Muscle of back (tissue), 11 donors: ENCODE measurements around the gene CCDC91. TPM values are rescaled to one million over a fixed set of nuclear protein-coding genes. Genes with fewer than 3 reads are reported as not detected.
"Not testable (repeated sequence)": the region's sequence is repeated elsewhere in the genome, so short reads cannot be mapped to it uniquely, and the experiment has no call there.

ENCODE experiments used
- DNase-seq, 3 donors: peaks; one replicate each; pipeline versions ENCODE4 v3.0.0 to v3.0.0-alpha.2; 2013
- polyA plus RNA-seq, 10 donors: library from polyadenylated mRNA; unstranded; fragments of 120-200 nt; gene quantifications; one replicate each; pipeline ENCODE4 v1.2.1, GENCODE V29; 2013; ENCODE audit not compliant: insufficient read length in 10 of 10

Gene CCDC91
- polyA plus RNA-seq, 10 donors, result 19.7 to 25.1 (median 23.7) TPM

DNA sequence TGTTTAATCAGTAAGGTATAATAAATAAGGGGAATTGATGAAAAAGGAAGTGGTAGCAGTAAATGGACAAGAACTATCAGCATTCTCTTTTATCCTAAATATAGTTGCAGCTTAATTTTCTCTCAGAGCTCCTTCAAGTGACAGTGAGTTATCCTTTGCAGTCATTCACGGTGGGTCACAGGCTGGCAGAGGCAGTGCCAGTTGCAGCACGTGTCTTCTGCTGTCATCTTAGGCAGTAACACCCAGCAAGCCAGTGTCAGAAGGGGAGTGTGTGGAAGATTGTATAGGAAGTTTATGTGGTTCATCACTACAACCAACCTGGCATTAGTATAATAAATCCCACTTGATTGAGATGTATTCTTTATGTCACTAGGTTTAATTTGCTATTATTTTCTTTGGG, 170.0 kb downstream of the CCDC91 start:
- no peak for DNase-seq

DNA sequence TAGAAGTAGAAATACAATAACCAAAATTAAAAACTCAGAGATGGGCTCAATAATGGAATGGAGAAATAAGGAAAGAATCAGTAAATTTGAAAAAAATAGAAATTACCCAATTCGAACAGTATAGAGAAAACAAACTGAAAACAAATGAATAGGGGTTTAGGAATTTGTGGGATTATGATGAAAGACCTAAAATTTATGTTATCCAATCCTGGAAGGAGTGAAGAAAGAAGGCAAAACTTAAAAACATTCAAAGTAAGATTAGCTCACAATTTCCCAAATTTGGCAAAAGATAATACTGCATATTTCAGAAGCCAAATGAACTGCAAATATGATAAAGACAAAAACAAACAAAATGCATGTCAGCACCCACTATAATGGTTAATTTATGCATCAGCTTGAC, 177.1 kb downstream of the CCDC91 start:
- no peak for DNase-seq

DNA sequence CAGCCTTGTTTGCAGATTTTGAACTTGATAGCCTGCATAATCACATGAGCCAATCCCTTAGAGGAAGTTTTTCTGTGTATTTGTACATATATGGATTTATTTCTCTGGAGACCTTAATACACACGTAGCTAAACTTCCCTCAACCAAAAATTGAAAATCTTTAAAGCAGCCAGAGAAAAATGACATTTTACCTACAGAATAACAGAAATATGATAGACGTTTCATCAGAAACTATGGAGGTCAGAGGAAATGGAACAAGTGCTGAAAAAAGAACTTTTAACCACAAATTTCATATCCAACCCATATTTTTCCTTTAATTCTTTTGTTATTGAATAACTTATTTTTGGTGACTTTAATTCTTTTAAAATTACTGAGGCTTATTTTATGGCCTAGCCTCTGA, 177.7 kb downstream of the CCDC91 start:
- no peak for DNase-seq

DNA sequence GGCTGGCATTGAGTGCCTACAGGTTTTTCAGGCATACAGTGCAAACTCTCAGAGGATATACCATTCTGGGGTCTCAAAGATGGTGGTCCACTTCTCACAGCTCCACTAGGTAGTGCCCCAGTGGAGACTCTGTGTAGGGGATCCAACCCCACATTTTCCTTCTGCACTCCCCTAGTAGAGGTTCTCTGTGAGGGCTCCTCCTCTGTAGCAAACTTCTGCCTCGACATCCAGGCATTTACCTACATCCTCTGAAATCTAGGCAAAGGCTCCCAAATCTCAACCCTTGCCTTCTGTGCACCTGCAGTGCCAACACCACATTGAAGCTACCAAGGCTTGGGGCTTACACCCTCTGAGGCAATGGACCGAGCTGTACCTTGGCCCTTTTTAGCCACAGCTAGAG, 179.2 kb downstream of the CCDC91 start:
- DNase-seq, result no peak

DNA sequence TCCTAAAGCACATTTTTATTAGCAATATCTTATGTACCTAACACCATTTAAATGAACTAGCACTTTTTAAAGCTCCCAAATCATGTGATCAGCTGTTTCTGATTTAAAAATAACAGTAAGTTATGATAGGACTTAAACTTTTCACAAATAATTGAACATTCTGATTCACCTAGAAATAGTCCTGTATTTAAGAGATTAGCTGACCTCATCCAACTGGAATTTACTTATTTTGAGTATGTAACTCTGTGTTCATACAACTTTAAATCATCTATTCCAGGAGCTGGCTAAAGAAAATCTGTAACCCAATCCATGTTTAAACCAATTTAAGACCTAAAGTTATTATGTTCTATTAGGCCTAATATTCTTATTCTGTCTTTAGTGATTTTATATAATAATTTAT, 184.3 kb downstream of the CCDC91 start:
- peak in 1 of 3 donors; percentile 26 for DNase-seq

DNA sequence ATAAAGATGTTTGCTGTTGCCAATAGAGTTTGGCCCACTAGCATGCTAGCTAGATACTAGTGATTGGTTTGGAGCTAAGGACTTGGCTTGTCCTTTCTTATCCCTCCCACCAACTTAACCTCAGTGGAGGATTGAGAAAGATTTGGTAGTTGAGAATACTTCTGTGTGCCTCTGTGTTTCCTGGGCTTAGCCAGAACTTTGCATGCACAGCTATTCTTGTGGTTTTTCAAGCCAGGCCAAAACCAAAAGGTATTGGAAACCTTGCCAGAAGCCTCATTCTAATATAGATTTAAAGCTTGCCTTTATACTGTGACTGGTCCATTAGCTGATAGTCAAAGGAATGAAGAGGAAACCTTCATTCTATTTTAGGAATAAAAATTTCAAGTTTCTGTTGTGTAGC, 188.5 kb downstream of the CCDC91 start:
- peak in 2 of 3 donors; percentile 48 to 63 for DNase-seq

DNA sequence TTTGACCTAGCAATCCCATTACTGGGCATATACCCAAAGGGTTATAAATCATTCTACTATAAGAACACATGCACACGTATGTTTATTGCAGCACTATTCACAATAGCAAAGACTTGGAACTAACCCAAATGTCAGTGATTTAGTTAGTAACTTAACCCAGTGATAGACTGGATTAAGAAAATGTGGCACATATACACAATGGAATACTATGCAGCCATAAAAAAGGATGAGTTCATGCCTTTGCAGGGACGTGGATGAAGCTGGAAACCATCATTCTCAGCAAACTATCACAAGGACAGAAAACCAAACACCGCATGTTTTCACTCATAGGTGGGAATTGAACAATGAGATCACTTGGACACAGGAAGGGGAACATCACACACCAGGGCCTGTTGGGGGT, 189.5 kb downstream of the CCDC91 start:
- DNase-seq, result not testable (repeated sequence)

DNA sequence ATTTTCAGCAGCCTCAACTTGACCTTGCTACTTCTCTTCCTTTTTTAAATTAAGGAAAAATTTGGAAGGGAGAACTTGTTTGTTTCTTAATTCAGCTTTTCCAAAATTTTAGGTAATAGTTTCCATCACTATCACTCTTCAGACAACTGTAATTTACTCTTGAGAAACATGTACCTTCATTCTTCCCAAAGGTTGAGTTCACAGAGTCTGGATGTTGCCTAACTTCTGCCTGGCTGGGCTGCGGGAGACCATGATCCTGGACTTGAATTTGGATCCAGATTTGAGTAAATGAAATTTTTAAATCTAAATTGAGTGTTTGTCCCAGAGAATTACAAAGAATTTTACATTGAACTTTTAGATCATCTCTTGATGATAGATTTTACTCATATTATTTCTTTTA, 193.1 kb downstream of the CCDC91 start:
- no peak for DNase-seq

DNA sequence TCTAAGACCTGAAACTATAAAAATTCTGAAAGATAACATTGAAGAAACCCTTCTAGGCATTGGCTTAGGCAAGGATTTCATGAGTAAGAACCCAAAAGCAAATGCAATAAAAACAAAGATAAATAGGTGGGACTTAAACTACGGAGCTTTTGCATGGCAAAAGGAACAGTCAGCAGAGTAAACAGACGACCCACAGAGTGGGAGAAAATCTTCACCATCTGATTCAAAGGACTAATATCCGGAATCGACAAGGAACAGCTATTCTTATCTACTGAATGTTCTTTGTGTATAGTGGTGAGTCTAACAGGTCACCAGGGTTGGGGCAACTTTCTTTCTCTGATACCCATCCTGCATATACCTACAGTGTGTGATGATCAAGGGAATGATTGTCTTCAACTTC, 198.6 kb downstream of the CCDC91 start:
- no peak for DNase-seq

DNA sequence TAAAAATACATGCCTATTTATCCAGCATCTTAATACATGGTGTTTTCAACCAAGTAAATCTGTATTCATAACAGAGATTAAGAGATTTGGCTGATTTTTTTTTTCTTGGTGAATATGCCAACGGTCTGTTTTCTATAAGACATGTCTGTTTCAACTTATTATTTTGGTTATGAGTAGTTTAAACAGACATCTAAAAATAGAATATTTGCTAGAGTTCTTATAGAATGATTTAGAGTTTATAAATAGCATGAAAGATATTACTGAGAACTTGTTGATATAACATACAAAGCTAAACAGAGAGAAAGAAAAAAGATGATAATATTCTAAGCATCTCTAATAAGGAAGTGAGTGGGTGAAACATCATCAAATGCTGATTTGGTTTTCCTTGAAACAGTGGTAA, 199.9 kb downstream of the CCDC91 start:
- DNase-seq, result peak in 1 of 3 donors; percentile 34

DNA sequence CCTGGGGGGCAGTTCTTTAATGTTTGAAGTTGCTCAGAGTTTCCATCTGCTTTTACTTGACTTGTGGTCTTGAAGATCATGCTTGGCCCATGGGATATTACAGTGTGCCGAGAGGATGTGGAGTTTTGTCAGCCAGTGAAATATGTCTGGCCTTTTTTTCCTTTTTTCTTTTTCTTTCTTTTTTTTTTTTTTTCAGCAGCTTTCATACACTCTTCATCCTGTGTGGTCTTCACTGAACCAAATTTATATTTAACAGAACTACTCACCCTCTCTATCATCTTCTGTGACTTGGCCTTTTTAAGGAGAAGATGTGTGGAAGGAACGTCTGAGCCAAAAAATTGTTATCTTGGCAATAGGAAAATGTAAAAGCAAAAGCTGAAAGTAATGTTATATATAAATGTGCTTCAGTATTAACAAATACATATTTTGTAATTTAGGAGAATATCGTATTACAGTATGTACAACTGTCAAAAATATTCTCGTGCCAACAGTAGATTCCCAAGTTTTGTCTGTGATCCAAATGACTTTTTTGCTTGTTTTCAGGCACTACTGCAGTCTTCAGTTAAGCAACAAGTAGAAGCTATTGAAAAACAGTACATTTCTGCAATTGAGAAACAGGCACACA, 200.6 kb downstream of the CCDC91 start:
- DNase-seq, result peak; percentile 68 to 87 (median 83)

DNA sequence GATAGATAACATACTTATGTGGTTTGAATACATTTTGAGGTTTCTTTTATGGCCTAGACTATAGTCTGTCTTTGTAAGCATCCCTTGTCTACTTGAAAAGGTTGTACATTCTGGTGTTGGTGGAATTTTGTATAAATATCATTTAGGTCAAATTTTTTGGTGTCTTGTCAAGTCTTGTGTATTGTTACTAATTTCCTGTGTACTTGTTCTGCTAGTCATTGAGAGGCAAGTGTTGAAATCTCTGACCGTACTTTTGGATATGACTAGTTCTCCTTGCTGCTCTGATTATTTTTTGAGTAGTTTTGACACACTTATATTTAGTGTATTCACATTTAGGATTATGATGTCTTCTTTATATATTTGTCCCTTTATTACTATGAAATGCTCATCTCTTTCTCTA, 219.6 kb downstream of the CCDC91 start:
- DNase-seq, result no peak

DNA sequence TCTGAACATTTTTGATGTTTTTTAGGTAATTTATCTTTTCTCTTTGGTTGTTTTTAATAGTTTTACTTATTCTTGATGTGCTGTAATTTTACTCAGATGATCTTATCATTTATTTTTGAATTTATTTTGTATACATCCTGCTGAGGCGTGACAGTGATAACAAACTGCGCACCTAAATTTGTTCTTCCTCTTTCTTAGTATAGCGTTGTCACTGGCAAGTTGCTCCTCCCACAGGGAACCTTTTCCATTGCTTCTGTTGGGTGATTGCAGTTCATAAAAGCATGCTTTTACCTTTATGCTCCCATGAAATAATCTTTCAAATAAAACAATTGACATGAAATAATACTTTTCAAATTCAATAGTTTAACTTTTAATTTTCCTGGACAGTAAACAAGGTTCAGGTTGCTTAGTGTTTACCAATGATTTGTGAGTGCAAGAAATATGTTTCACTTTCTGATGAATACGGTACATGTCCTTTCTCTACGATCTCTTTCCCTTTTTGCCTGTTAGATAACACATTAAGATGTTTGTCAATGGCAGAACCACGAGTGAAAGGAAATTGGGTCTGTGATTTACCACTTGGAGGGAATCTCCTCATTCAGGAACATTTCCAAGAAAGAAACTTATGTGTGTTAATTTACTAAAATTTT, 223.3 kb downstream of the CCDC91 start:
- no peak for DNase-seq

DNA sequence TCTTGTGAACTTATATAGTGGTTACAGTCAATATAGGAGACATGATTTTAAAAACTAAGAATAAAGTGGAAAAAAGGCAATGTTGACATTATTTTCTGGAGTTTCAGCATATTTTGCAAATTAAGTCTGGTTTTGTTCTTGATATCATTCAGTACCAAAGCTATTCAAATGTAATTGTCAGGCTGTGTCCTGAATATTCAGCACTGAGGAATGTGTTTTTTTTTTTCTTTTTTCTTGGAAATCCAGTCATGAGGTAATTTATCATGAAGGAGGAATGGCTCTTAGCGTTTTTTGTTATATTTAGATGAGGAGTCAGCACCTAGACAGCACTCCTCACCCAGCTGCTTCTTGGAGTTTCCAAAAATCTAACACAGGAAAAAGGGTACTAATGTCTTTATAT, 225.5 kb downstream of the CCDC91 start:
- peak in 2 of 3 donors; percentile 6 to 75 for DNase-seq

DNA sequence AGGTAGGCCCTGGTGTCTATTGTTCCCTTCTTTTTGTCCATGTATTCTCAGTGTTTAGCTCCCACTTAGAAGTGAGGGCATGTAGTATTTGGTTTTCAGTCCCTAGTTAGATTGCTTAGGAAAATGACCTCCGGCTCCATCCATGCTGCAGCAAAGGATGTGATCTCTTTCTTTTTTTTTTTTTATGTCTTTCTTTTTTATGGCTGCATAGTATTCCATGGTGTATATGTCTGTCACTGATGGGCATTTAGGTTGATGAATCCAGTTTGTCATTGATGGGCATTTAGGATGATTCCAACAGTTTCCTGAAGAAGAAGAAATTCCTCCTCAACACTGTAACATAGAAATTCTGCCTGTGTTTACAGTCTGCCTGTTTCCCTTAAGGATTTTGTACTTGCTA, 231.1 kb downstream of the CCDC91 start:
- no peak for DNase-seq

DNA sequence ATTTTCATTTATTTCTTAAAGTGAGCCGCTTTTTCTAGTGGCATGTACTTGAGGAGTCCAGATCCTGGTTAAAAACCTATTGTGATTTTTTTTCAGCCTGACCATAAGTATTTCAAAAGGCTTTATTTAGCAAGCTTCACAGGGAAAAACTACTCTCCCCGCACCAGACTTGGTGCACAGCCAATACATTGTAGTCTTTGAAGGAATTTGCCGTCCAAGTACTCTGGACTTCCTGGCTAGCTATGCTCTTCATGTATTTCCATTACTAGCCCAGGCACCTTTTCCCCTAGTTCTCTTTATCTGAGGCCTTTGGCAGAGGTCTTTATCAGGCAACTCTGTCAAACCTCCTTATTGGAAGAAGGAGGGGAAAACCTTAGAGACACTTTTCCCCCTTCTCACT, 234.7 kb downstream of the CCDC91 start:
- peak; percentile 19 to 51 (median 27) for DNase-seq

DNA sequence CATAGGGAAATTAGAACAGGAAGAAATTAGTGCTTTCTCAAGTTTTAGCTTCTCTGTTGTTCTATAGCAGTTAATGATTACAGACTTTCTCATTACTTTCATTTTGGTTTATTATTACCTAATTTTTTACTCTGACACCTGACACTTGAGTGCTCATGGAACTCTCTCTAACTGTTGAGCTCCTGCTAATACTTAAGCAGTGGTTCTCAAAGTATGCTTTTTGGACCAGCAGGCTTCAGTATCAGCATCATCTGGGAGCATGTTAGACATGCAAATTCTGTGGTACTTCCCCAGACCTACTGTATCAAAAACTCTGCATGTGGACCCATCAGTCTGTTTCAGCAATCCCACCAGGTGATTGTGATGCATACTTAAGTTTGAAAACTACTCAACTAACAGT, 235.3 kb downstream of the CCDC91 start:
- DNase-seq, result no peak

DNA sequence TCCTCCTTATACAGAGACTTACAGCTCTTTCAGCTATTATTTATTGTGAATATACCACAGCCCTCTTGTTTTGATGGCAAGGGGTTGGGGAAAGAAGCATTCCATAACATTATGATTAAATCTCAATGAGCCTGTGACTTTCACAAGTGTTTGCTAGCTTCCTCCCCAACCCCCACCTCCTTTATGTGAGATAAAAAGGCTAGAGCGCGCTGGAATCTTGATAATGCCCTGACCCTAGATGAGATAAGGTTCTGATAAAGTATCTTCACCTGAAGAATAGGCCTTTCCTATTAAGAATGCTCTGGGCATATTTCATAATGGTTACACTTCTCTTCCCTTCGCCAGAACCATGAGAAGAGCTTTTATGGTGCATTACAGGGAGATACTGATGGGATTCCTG, 236.8 kb downstream of the CCDC91 start:
- DNase-seq, result no peak

DNA sequence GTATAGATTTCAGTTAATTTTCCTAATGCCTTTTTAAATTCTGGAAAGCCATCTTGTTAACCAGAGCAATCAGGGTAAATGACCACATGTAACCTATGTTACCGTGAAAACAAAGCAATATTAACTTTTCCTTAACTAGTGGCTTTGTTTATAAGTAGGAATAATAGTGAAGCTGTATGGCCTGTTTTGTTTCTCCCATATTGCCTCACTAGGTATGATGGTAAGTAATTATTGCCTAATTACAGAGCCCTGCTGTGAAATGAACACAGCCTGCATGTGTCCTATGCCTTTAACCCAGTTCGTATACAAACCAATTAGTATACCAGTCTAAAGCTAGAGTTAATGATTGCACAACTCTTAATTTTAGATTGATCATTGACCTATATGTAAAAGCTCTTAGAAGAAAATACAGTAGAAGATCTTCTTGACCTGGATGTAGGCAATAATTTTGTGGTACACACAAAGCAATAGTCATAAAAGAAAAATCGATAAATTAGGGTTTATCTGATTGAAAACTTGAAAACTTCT, 249.9 kb downstream of the CCDC91 start:
- no peak for DNase-seq

DNA sequence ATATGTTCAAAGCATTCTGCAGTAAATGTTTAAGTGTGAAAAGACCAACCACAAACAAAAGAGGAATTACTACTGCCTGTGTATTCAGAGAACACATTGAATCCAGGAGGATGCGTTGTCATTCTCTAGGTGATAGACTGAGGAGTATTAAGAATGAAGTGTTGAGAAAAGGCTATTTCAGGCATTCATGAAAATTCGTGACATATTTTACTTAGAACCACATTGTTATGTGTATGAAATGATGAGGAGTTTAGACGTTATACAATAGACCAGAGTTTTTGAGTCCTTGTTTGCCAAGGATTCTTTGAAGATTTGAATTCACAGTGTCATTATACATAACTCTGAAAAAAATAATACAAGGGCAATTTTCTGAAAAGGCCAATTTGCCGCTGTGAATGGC, 251.8 kb downstream of the CCDC91 start:
- DNase-seq, result no peak

DNA sequence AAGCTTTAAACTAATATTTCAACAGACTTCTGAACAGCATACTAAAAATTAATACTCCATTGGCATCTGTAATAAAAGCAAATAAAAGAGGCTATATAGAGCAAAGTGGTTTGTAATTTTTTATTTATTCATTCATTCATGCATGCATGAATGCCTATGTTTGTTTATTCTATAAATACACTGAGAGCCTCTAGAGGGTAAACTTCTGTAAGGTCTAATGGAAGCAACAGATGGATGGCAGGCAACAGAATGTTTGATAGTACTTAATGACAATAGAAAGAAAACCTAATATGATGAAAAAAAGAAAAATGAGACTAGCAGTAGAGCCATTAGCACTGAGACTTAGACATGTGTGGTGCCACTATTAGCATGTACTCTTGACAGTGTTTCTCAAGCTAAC, 253.1 kb downstream of the CCDC91 start:
- DNase-seq, result no peak

DNA sequence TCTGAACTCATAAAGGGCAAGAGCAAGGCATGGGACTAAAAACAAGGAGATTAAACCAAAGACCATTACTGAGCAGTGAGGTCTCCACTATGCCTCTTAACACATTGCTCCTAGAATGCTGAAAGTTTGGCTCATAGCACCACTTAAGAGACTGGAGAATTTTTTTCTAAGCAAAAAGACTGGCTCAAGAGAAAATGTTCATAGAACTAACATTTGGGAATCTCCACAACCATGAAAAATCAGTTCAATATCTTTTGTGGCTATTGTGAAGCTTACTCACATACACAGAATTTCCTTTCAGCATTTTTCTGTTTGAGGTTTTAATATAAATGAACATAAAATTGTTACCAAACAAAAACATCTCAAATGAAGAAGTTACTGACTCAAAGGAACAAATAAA, 255.8 kb downstream of the CCDC91 start:
- no peak for DNase-seq

DNA sequence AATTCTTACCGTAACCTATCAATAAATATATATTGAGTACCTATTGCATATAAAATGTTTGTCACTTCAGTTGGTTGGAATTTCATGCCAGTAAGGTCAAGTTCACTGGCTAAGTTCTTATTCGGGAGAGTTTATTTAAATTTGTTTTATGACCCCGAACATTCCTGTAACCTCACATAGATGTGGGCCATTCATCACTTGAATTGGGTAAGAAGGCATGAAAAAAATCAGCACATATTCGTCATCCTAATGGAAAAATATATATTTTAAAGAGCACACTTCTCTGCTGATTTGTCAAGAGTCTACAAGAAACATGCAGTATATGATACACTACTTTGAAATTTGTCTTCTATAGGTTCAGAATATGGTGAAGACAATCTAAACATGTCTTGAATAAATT, 263.4 kb downstream of the CCDC91 start:
- no peak for DNase-seq
